Mucosa of descending colon (tissue), 3 donors: ENCODE measurements around the gene KRT27. TPM values are rescaled to one million over a fixed set of nuclear protein-coding genes. Genes with fewer than 3 reads are reported as not detected.

ENCODE experiments used
- ATAC-seq: fragments of 200-7000 bp; cut with Tn5 transposase; one replicate; pipeline ENCODE4 v1.9.1; 2020; ENCODE audit warnings: mild to moderate bottlenecking, moderate library complexity
- DNase-seq, 3 donors: peaks; one replicate each; pipeline ENCODE4 v3.0.0-alpha.2; 2020
- H3K36me3 ChIP-seq: fragments of 200-600 bp; one replicate; pipeline ENCODE4 v1.8.0; 2021; ENCODE audit warnings: low read depth, mild to moderate bottlenecking
- H3K4me1 ChIP-seq: fragments of 200-600 bp; one replicate; pipeline ENCODE4 v1.8.0; 2021; ENCODE audit warnings: low read depth, mild to moderate bottlenecking
- H3K4me3 ChIP-seq: fragments of 200-600 bp; one replicate; pipeline ENCODE4 v1.8.0; 2021; ENCODE audit warnings: mild to moderate bottlenecking
- H3K9me3 ChIP-seq: fragments of 200-600 bp; one replicate; pipeline ENCODE4 v1.8.0; 2021; ENCODE audit warnings: mild to moderate bottlenecking
- CTCF ChIP-seq: fragments of 200-600 bp; IDR thresholded peaks from one replicate; pipeline ENCODE4 v1.8.0; 2022; ENCODE audit warnings: antibody characterized with exemption, mild to moderate bottlenecking
- intact Hi-C, 2 donors: fragments of 100-400 bp; cut with DNase I in 1 of 2; cut with micrococcal nuclease in 1 of 2; formaldehyde crosslinking; loops; one replicate each; pipeline versions ENCODE4 v1.11.0 to v1.11.1; 2022; cut with DNase I, micrococcal nuclease
- total RNA-seq, 3 donors: library from RNA; stranded (reverse); fragmentation: NEBNext Ultra II Directional in 2 of 3; extraction: Animal tissue kit (Norgen Biotek cat#: 25700) in 2 of 3; gene quantifications; one replicate each; pipeline versions ENCODE4 v1.2.1 to v1.2.4, GENCODE V29; 2021 to 2023
- donor health status: DM: no; HTN: no; CAD: no; lungs with moderate emphysema.
- donor health status: DM: no; HTN: no; CAD: no.
- donor health status: DM: no; HTN: yes; CAD: no.

The KRT27 gene
- total RNA-seq, 3 donors from 2014 or later = not detected

- no peaks in the 10 kb centered on the region for H3K36me3 ChIP-seq
- no peak for ATAC-seq
- no peak overlapping the region for H3K4me3 ChIP-seq
- no peaks in the 10 kb centered on the region for H3K4me1 ChIP-seq
- no peak for DNase-seq
- intact Hi-C loops = no loop called here
- no peaks in the 10 kb centered on the region for H3K9me3 ChIP-seq
- no peak for TF ChIP-seq CTCF
Observed at GRCh38 chr17:40795019-40795667, 12.8 kb upstream of the KRT27 start.

- no peak for TF ChIP-seq CTCF
- intact Hi-C loops = loop anchor here in 1 of 2 donors (5.0 kb wide), 1 partner anchor 177 kb away; no protein-coding TSS in a partner anchor
- Histone ChIP-seq H3K4me3 (no peak overlapping the region), H3K9me3 (no peaks in the 10 kb centered on the region), H3K4me1 (no peaks in the 10 kb centered on the region), H3K36me3 (no peaks in the 10 kb centered on the region)
- DNase-seq = no peak
- no peak for ATAC-seq
Observed at GRCh38 chr17:40794466-40794865, 12.1 kb upstream of the KRT27 start.

- Histone ChIP-seq H3K4me1 (no peaks in the 10 kb centered on the region), H3K9me3 (no peaks in the 10 kb centered on the region), H3K4me3 (no peak overlapping the region), H3K36me3 (no peaks in the 10 kb centered on the region)
- DNase-seq = no peak
- TF ChIP-seq CTCF = no peak
- intact Hi-C loops = loop anchor here in 1 of 2 donors (5.0 kb wide), 1 partner anchor 177 kb away; no protein-coding TSS in a partner anchor
- no peak for ATAC-seq
Observed at GRCh38 chr17:40793832-40794231, 11.5 kb upstream of the KRT27 start.

- TF ChIP-seq CTCF = no peak
- intact Hi-C loops = loop anchor here in 1 of 2 donors (5.0 kb wide), 1 partner anchor 175 kb away; no protein-coding TSS in a partner anchor
- H3K36me3 ChIP-seq = no peaks in the 10 kb centered on the region
- H3K4me1 ChIP-seq = no peaks in the 10 kb centered on the region
- H3K9me3 ChIP-seq = no peaks in the 10 kb centered on the region
- ATAC-seq = no peak
- peak in 1 of 3 donors; percentile 17 for DNase-seq
- H3K4me3 ChIP-seq = no peak overlapping the region
Observed at GRCh38 chr17:40791787-40792436, 9.6 kb upstream of the KRT27 start.

- no peak for TF ChIP-seq CTCF
- ATAC-seq = no peak
Observed at GRCh38 chr17:40791111-40791510, 8.8 kb upstream of the KRT27 start.

More at GRCh38 chr17:40791111-40791510, 8.8 kb upstream of the KRT27 start:
- Histone ChIP-seq H3K4me3 (no peak overlapping the region), H3K36me3 (no peaks in the 10 kb centered on the region), H3K4me1 (no peaks in the 10 kb centered on the region), H3K9me3 (no peaks in the 10 kb centered on the region)
- intact Hi-C loops = loop anchor here in 1 of 2 donors (5.0 kb wide), 1 partner anchor 174 kb away; no protein-coding TSS in a partner anchor
- no peak for DNase-seq
